Fibroblast of lung (primary cell): ENCODE data around the gene KLHL25. TPM values are rescaled to one million over a fixed set of nuclear protein-coding genes. Genes with fewer than 3 reads are reported as not detected.

Experiments
- DNase-seq, 2 donors: peaks; one replicate each; pipeline versions ENCODE4 v3.0.0 to v3.0.0-alpha.2; 2010; ENCODE audit warnings: low read depth in 2 of 2
- H2AFZ ChIP-seq: 2 replicates; pipeline ENCODE4 v1.5.1; 2012; ENCODE audit warnings: low read length, control low read depth, inconsistent platforms
- H3K27ac ChIP-seq: 2 replicates; pipeline ENCODE4 v1.5.1; 2011; ENCODE audit warnings: low read length, control low read depth; ENCODE audit not compliant: insufficient read depth
- H3K27me3 ChIP-seq: 2 replicates; pipeline ENCODE4 v1.5.1; 2011; ENCODE audit warnings: mild to moderate bottlenecking, low read length; ENCODE audit not compliant: control insufficient read depth, insufficient read depth
- H3K36me3 ChIP-seq: 2 replicates; pipeline ENCODE4 v1.5.1; 2011; ENCODE audit warnings: low read length; ENCODE audit not compliant: control insufficient read depth, insufficient read depth
- H3K4me1 ChIP-seq: 2 replicates; pipeline ENCODE4 v1.5.1; 2011; ENCODE audit warnings: low read length; ENCODE audit not compliant: control insufficient read depth, insufficient read depth; ENCODE audit errors: extremely low read depth
- H3K4me2 ChIP-seq: 2 replicates; pipeline ENCODE4 v1.5.1; 2011; ENCODE audit warnings: low read length, control low read depth; ENCODE audit not compliant: insufficient read depth; ENCODE audit errors: extremely low read depth
- H3K4me3 ChIP-seq, 4 experiments: fragments of 200-600 bp in 1 of 4; sonication (generic) in 1 of 4; replicated peaks in 1 of 4; 2 replicates each; pipeline ENCODE4 v1.5.1; 2011 to 2016; ENCODE audit warnings: low read length in 4 of 4, low read depth in 3 of 4, mild to moderate bottlenecking in 3 of 4, control low read depth in 2 of 4, inconsistent platforms in 1 of 4, mixed read lengths in 1 of 4; ENCODE audit not compliant: insufficient read depth in 1 of 4; ENCODE audit errors: control extremely low read depth in 1 of 4
- H3K79me2 ChIP-seq: 2 replicates; pipeline ENCODE4 v1.5.1; 2012; ENCODE audit warnings: mild to moderate bottlenecking, low read length, inconsistent platforms; ENCODE audit not compliant: control insufficient read depth, insufficient read depth
- H3K9ac ChIP-seq: 2 replicates; pipeline ENCODE4 v1.5.1; 2011; ENCODE audit warnings: mild to moderate bottlenecking, low read length, control low read depth; ENCODE audit not compliant: insufficient read depth
- H3K9me3 ChIP-seq: 2 replicates; pipeline ENCODE4 v1.5.1; 2012; ENCODE audit warnings: low read depth, low read length; ENCODE audit not compliant: control insufficient read depth, insufficient read depth
- H4K20me1 ChIP-seq: 2 replicates; pipeline ENCODE4 v1.5.1; 2011; ENCODE audit warnings: low read length; ENCODE audit not compliant: control insufficient read depth, insufficient read depth; ENCODE audit errors: extremely low read depth
- CTCF ChIP-seq, 2 donors: IDR thresholded peaks in 1 of 2; conservative IDR thresholded peaks in 1 of 2; 1 replicate in 1 of 2; 2 replicates in 1 of 2; pipeline ENCODE4 v1.5.1; 2011 to 2012; ENCODE audit warnings: low read length in 2 of 2, control low read depth in 1 of 2, inconsistent platforms in 1 of 2, low read depth in 1 of 2, mild to moderate bottlenecking in 1 of 2
- EZH2 ChIP-seq: IDR thresholded peaks from 2 replicates; pipeline ENCODE4 v1.5.1; 2012; ENCODE audit warnings: low read length, control low read depth, mild to moderate bottlenecking; ENCODE audit errors: missing control alignments
- polyA plus RNA-seq, 2 donors: library from polyadenylated mRNA; depleted of rRNA in 1 of 2; stranded (reverse) in 1 of 2; unstranded in 1 of 2; fragments of >200 nt; gene quantifications; 2 replicates each; pipeline ENCODE4 v1.2.1, GENCODE V29; 2011 to 2012; ENCODE audit warnings: missing spikeins in 1 of 2
- total RNA-seq: library from RNA; depleted of rRNA; stranded (reverse); fragments of >200 nt; gene quantifications from 2 replicates; pipeline ENCODE4 v1.2.1, GENCODE V29; 2014

The KLHL25 gene
- total and polyA plus RNA-seq, 2 donors (not counting 1 experiment from before 2014, with no cell fraction given) = 1.4 to 5.4 TPM

GRCh38 chr15:85763157-85763556 is 31.6 kb downstream of the KLHL25 start:
- DNase-seq = no peak
- TF ChIP-seq CTCF (conservative IDR thresholded peaks at IDR 0.05 in 1 of 2, IDR thresholded peaks at IDR 0.05 in 1 of 2; ENCODE audit: low read depth in 1 of 2, low read length in 2 of 2) = no peak
- no peak for TF ChIP-seq EZH2
- no peak overlapping the region for H2AFZ ChIP-seq
- no peaks in the 10 kb centered on the region for H3K79me2 ChIP-seq
- H3K36me3 ChIP-seq = no peaks in the 10 kb centered on the region
- no peaks in the 10 kb centered on the region for H3K9me3 ChIP-seq
- no peak overlapping the region for H3K4me2 ChIP-seq
- H3K27me3 ChIP-seq = no peaks in the 10 kb centered on the region
- no peaks in the 10 kb centered on the region for H4K20me1 ChIP-seq
- H3K9ac ChIP-seq = no peak overlapping the region
- no peak overlapping the region for H3K4me3 ChIP-seq
- H3K27ac ChIP-seq = no peak overlapping the region
- H3K4me1 ChIP-seq = peaks cover 7% of the 10 kb centered on the region

DNA sequence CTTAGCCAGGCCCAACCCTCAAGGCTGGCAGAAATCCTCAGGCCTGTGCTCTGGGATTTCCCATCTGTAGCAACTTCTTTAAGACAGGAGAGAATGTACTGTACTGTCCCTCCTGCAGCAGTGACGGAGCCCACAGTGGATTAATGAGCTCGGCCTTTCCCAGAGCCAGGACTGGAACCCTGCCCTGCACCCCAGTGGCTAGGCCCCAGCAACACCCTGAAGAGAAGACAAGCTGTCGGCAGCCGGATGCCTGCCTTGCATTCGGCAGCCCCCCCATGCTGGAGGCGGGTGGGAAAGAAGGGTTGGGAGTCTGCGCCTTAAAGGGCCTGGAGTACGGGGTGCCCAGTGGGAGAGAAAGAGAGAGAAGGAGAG is 32.0 kb downstream of the KLHL25 start:
- no peak overlapping the region for H3K9ac ChIP-seq
- no peaks in the 10 kb centered on the region for H4K20me1 ChIP-seq
- no peaks in the 10 kb centered on the region for H3K27me3 ChIP-seq
- no peaks in the 10 kb centered on the region for H3K36me3 ChIP-seq
- no peaks in the 10 kb centered on the region for H3K9me3 ChIP-seq
- no peak overlapping the region for H3K4me2 ChIP-seq
- no peak overlapping the region for H2AFZ ChIP-seq
- no peak for DNase-seq
- H3K27ac ChIP-seq = no peak overlapping the region
- no peak overlapping the region for H3K4me3 ChIP-seq
- TF ChIP-seq CTCF (conservative IDR thresholded peaks at IDR 0.05 in 1 of 2, IDR thresholded peaks at IDR 0.05 in 1 of 2; ENCODE audit: low read depth in 1 of 2, low read length in 2 of 2) = no peak
- no peak for TF ChIP-seq EZH2
- H3K79me2 ChIP-seq = no peaks in the 10 kb centered on the region
- H3K4me1 ChIP-seq = peaks cover 7% of the 10 kb centered on the region

DNA sequence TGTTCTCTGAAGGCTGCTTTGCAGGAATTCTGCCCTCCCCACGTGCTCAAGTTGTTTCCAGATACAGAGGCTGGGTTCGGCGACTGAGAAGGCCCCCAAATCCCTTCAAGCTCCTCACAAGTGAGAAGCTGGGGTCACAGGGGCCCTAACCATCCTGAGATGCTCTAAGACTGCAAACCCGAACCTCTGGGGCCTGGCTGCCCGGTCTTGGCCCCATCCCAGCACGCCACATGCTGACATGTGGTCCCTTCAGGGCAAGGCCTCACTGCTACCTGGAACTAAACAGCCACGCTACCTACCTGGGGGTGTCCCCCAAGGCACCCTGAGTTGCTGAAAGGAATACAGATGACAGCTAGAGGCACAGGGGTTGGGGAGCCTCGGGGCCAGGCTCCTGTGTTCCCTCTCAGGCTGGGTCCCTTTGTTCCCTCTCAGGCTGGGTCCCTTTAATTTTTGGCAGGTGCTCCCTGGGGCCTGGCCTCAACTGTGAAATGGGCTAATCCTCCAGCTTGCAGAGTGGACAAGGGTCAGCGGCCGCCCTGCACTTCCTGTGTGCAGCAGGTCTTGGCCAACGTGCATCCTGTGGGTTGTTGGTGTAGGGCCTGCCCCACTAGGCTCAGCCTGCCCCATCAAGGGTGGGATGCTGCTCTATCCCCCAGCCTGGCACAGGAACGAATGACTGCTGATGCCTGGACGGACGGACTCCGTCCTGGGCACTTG is 32.5 kb downstream of the KLHL25 start:
- H4K20me1 ChIP-seq = no peaks in the 10 kb centered on the region
- H2AFZ ChIP-seq = no peak overlapping the region
- no peaks in the 10 kb centered on the region for H3K9me3 ChIP-seq
- H3K79me2 ChIP-seq = no peaks in the 10 kb centered on the region
- no peak for DNase-seq
- H3K36me3 ChIP-seq = no peaks in the 10 kb centered on the region
- no peaks in the 10 kb centered on the region for H3K27me3 ChIP-seq
- H3K9ac ChIP-seq = no peak overlapping the region
- H3K4me1 ChIP-seq = peaks cover 7% of the 10 kb centered on the region
- H3K4me2 ChIP-seq = no peak overlapping the region
- TF ChIP-seq CTCF (conservative IDR thresholded peaks at IDR 0.05 in 1 of 2, IDR thresholded peaks at IDR 0.05 in 1 of 2; ENCODE audit: low read depth in 1 of 2, low read length in 2 of 2) (no peak), EZH2 (no peak)
- H3K27ac ChIP-seq = no peak overlapping the region
- no peak overlapping the region for H3K4me3 ChIP-seq
